ENCODE data around the gene ARFGEF3. TPM values are rescaled to one million over a fixed set of nuclear protein-coding genes. Genes with fewer than 3 reads are reported as not detected.
"Not testable (repeated sequence)": the region's sequence is repeated elsewhere in the genome, so short reads cannot be mapped to it uniquely, and the experiment has no call there.

Gene ARFGEF3
- total RNA-seq, 1 donor from 2014 or later = 0.86 TPM

- DNase-seq; ATAC-seq (ENCODE audit: poor library complexity); intact Hi-C loops (cut with DNase I): not testable (repeated sequence)
Measured at GRCh38 chr6:138368684-138369083, 206.9 kb downstream of the ARFGEF3 start.

- DNase-seq (no peak), ATAC-seq (ENCODE audit: poor library complexity) (no peak)
- intact Hi-C loops (cut with DNase I) = no loop called here
Measured at GRCh38 chr6:138370631-138371451, 209.1 kb downstream of the ARFGEF3 start.

- intact Hi-C loops (cut with DNase I) = no loop called here
- ATAC-seq (ENCODE audit: poor library complexity) (no peak), DNase-seq (no peak)
Measured at GRCh38 chr6:138371452-138371711, 209.6 kb downstream of the ARFGEF3 start.

- DNase-seq (no peak), ATAC-seq (ENCODE audit: poor library complexity) (no peak)
- intact Hi-C loops (cut with DNase I) = no loop called here
Measured at GRCh38 chr6:138371720-138372119, 210.0 kb downstream of the ARFGEF3 start.

GRCh38 chr6:138372711-138373463 lies 211.1 kb downstream of the ARFGEF3 start:
- DNase-seq (no peak), ATAC-seq (ENCODE audit: poor library complexity) (no peak)
- intact Hi-C loops (cut with DNase I) = no loop called here

GRCh38 chr6:138374230-138374629 lies 212.5 kb downstream of the ARFGEF3 start:
- ATAC-seq (ENCODE audit: poor library complexity) = no peak
- intact Hi-C loops (cut with DNase I) = no loop called here
- no peak for DNase-seq

GRCh38 chr6:138374815-138375214 lies 213.1 kb downstream of the ARFGEF3 start:
- intact Hi-C loops (cut with DNase I) = no loop called here
- ATAC-seq (ENCODE audit: poor library complexity) (no peak), DNase-seq (no peak)

GRCh38 chr6:138377042-138377441 lies 215.3 kb downstream of the ARFGEF3 start:
- intact Hi-C loops (cut with DNase I) = no loop called here
- DNase-seq = no peak
- ATAC-seq (ENCODE audit: poor library complexity) = no peak

GRCh38 chr6:138377844-138378243 lies 216.1 kb downstream of the ARFGEF3 start, which contains the start of gene SMIM28:
TSS of gene SMIM28 (plus strand) at chr6:138377905. CDS start at chr6:138378073, 168 bp downstream.
- ATAC-seq (ENCODE audit: poor library complexity) (no peak), DNase-seq (no peak)
- intact Hi-C loops (cut with DNase I) = no loop called here

- ATAC-seq (ENCODE audit: poor library complexity) (no peak), DNase-seq (no peak)
- intact Hi-C loops (cut with DNase I) = no loop called here
Measured at GRCh38 chr6:138378463-138378862, 216.7 kb downstream of the ARFGEF3 start.

- ATAC-seq (ENCODE audit: poor library complexity) = no peak
- no peak for DNase-seq
- intact Hi-C loops (cut with DNase I) = no loop called here
Measured at GRCh38 chr6:138382498-138383265, 220.9 kb downstream of the ARFGEF3 start.

- no peak for ATAC-seq (ENCODE audit: poor library complexity)
- intact Hi-C loops (cut with DNase I) = no loop called here
- no peak for DNase-seq
Measured at GRCh38 chr6:138383776-138384175, 222.0 kb downstream of the ARFGEF3 start.

GRCh38 chr6:138386897-138387296 lies 225.2 kb downstream of the ARFGEF3 start:
- intact Hi-C loops (cut with DNase I) = no loop called here
- DNase-seq = no peak
- ATAC-seq (ENCODE audit: poor library complexity) = no peak

- no peak for DNase-seq
- intact Hi-C loops (cut with DNase I) = no loop called here
- ATAC-seq (ENCODE audit: poor library complexity) = no peak
Measured at GRCh38 chr6:138387577-138388368, 226.0 kb downstream of the ARFGEF3 start.

- ATAC-seq (ENCODE audit: poor library complexity) (no peak), DNase-seq (no peak)
- intact Hi-C loops (cut with DNase I) = no loop called here
Measured at GRCh38 chr6:138389551-138389950, 227.8 kb downstream of the ARFGEF3 start.
